ENCODE data around the gene RAPGEF2.

DNA sequence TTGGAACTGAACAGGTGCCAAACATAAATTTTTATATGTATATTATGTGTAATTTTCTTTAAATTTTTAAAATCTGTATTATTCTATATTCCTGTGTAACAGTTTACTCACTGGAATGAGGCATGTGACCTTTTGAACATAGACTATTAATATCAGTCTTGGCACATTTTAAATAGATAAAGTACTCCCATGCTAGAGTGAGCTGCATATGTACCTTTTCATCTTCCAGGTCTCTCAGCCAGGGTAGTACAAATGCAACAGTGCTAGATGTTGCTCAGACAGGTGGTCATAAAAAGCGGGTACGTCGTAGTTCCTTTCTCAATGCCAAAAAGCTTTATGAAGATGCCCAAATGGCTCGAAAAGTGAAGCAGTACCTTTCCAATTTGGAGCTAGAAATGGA, 242.0 kb downstream of the RAPGEF2 start:
- TF ChIP-seq CTCF (optimal IDR thresholded peaks at IDR 0.05 in 1 of 3, IDR thresholded peaks at IDR 0.05 in 1 of 3, conservative IDR thresholded peaks at IDR 0.05 in 1 of 3; ENCODE audit: extremely low read depth in 1 of 3, insufficient read depth in 2 of 3, low read length in 3 of 3) (no peak), EZH2 (IDR thresholded peaks at IDR 0.05; ENCODE audit: low read length) (no peak)

Measured in keratinocyte (primary cell).